Skeletal muscle tissue (tissue), 4 donors: ENCODE measurements around the gene VPS54. TPM values are rescaled to one million over a fixed set of nuclear protein-coding genes. Genes with fewer than 3 reads are reported as not detected.
A peak's percentile ranks its signal among the peaks of the same experiment; 100 is the strongest.

Source experiments
- H3K27ac ChIP-seq: one replicate; pipeline ENCODE4 v1.7.0; 2013; ENCODE audit warnings: mild to moderate bottlenecking, low read depth, low read length, inconsistent platforms
- H3K27me3 ChIP-seq, 3 donors: one replicate each; pipeline ENCODE4 v1.7.0; 2013; ENCODE audit warnings: low read length in 3 of 3; ENCODE audit not compliant: control insufficient read depth in 3 of 3, insufficient read depth in 3 of 3
- H3K36me3 ChIP-seq, 3 donors: one replicate each; pipeline ENCODE4 v1.7.0; 2013; ENCODE audit warnings: low read length in 3 of 3; ENCODE audit not compliant: control insufficient read depth in 3 of 3, insufficient read depth in 3 of 3
- H3K4me1 ChIP-seq, 3 donors: one replicate each; pipeline ENCODE4 v1.7.0; 2013; ENCODE audit warnings: low read length in 3 of 3, mild to moderate bottlenecking in 3 of 3; ENCODE audit not compliant: control insufficient read depth in 3 of 3, insufficient read depth in 3 of 3
- H3K4me3 ChIP-seq, 3 donors: one replicate each; pipeline ENCODE4 v1.7.0; 2013; ENCODE audit warnings: low read length in 3 of 3
- H3K9ac ChIP-seq, 3 donors: one replicate each; pipeline ENCODE4 v1.7.0; 2013; ENCODE audit warnings: low read length in 3 of 3, mild to moderate bottlenecking in 3 of 3, moderate library complexity in 2 of 3, low read depth in 1 of 3
- H3K9me3 ChIP-seq, 3 donors: one replicate each; pipeline ENCODE4 v1.7.0; 2013; ENCODE audit warnings: low read length in 3 of 3; ENCODE audit not compliant: control insufficient read depth in 3 of 3
- total RNA-seq: library from RNA; depleted of rRNA; stranded (reverse); fragments of >200 nt; gene quantifications from one replicate; pipeline ENCODE4 v1.2.3, GENCODE V29; 2014
- donor health status: Osteomylitis.

VPS54 gene
- 25.1 TPM for total RNA-seq

GRCh38 chr2:64019083-64019974 lies at the start of gene VPS54:
TSS of gene VPS54 (minus strand) at chr2:64019428. CDS start at chr2:63983999, 35,429 bp downstream.
- no peaks in the 10 kb centered on the region for H3K9me3 ChIP-seq
- H3K36me3 ChIP-seq, result no peaks in the 10 kb centered on the region
- H3K9ac ChIP-seq, result peak within 1 kb of the TSS; percentile 84 to 93 (median 90)
- H3K4me1 ChIP-seq, result peaks cover 8 to 23% (median 11%) of the 10 kb centered on the region in 3 donors
- H3K4me3 ChIP-seq, result peak within 1 kb of the TSS; percentile 74 to 83 (median 81)
- peak within 1 kb of the TSS; percentile 93 for H3K27ac ChIP-seq
- no peaks in the 10 kb centered on the region for H3K27me3 ChIP-seq

DNA sequence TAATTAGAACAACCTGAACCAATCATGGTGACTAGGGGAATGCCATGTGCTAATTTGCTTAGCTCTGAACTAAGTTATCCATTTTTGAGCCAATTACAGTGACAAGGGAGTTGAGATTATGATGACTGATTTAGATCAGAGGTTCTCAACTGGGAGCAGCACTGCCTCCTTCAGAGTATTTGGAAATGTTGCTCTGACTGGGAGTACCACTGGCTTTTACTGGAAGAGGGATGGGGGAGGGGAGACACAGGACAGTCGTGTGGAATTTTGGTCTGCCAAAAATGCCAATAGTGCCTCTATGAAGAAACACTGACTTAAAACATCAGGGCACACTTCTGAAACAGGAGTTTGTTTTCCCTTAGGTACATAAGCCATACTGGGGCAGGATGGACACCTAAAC lies 48.1 kb upstream of the VPS54 start:
- H3K4me3 ChIP-seq, result no peak overlapping the region
- H3K9ac ChIP-seq, result no peak overlapping the region
- peaks cover 0 to 5% (median 2%) of the 10 kb centered on the region in 3 donors for H3K4me1 ChIP-seq
- H3K9me3 ChIP-seq, result no peaks in the 10 kb centered on the region
- H3K36me3 ChIP-seq, result no peaks in the 10 kb centered on the region
- no peaks in the 10 kb centered on the region for H3K27me3 ChIP-seq
- no peak overlapping the region for H3K27ac ChIP-seq

DNA sequence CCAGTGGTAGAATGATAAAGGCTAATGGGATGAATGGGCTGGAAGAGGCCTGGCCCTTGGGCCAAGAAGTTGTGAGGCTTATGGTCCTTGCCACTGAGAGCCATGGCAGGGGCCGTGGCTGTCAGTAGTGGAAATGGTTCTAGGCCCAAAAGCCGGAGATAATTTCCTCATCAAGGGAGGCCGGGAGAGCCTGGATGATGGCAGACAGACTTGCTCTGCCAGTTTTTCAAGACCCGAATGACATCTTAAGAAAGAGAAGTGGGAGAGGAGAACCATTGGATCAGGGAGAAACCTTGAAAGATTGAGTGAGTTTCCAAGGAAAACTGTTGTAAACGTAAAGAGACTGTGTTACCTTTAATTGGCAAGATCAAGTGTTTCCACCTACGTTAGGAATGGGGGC lies 46.3 kb upstream of the VPS54 start:
- Histone ChIP-seq H3K27ac (no peak overlapping the region), H3K27me3 (no peaks in the 10 kb centered on the region)

GRCh38 chr2:64063924-64064331 lies 44.7 kb upstream of the VPS54 start:
- Histone ChIP-seq H3K9ac (no peak overlapping the region), H3K36me3 (no peaks in the 10 kb centered on the region), H3K27me3 (no peaks in the 10 kb centered on the region)

More for the DNA sequence above, 46.3 kb upstream of the VPS54 start:
- H3K9ac ChIP-seq, result no peak overlapping the region
- no peaks in the 10 kb centered on the region for H3K9me3 ChIP-seq
- peaks cover 0 to 5% (median 2%) of the 10 kb centered on the region in 3 donors for H3K4me1 ChIP-seq
- H3K4me3 ChIP-seq, result no peak overlapping the region
- H3K36me3 ChIP-seq, result no peaks in the 10 kb centered on the region

GRCh38 chr2:64063454-64063853 lies 44.2 kb upstream of the VPS54 start:
- H3K4me1 ChIP-seq, result peaks cover 0 to 5% (median 2%) of the 10 kb centered on the region in 3 donors
- H3K27me3 ChIP-seq, result no peaks in the 10 kb centered on the region
- peak overlapping the region; percentile 62 for H3K27ac ChIP-seq
- H3K36me3 ChIP-seq, result no peaks in the 10 kb centered on the region
- H3K9me3 ChIP-seq, result no peaks in the 10 kb centered on the region
- H3K4me3 ChIP-seq, result no peak overlapping the region
- no peak overlapping the region for H3K9ac ChIP-seq

More at GRCh38 chr2:64063924-64064331, 44.7 kb upstream of the VPS54 start:
- H3K4me3 ChIP-seq, result no peak overlapping the region
- H3K9me3 ChIP-seq, result no peaks in the 10 kb centered on the region
- peaks cover 0 to 5% (median 2%) of the 10 kb centered on the region in 3 donors for H3K4me1 ChIP-seq
- H3K27ac ChIP-seq, result peak overlapping the region; percentile 62

GRCh38 chr2:64062840-64063239 lies 43.6 kb upstream of the VPS54 start:
- H3K9me3 ChIP-seq, result no peaks in the 10 kb centered on the region
- H3K9ac ChIP-seq, result no peak overlapping the region
- no peaks in the 10 kb centered on the region for H3K27me3 ChIP-seq
- H3K4me3 ChIP-seq, result no peak overlapping the region
- no peaks in the 10 kb centered on the region for H3K36me3 ChIP-seq
- peaks cover 0 to 5% (median 2%) of the 10 kb centered on the region in 3 donors for H3K4me1 ChIP-seq
- H3K27ac ChIP-seq, result no peak overlapping the region

- Histone ChIP-seq H3K4me1 (peaks cover 0 to 5% (median 0%) of the 10 kb centered on the region in 3 donors), H3K9me3 (no peaks in the 10 kb centered on the region), H3K9ac (no peak overlapping the region), H3K4me3 (no peak overlapping the region), H3K27ac (no peak overlapping the region), H3K27me3 (no peaks in the 10 kb centered on the region), H3K36me3 (no peaks in the 10 kb centered on the region)
Observed at GRCh38 chr2:64059270-64059669, 40.0 kb upstream of the VPS54 start.

DNA sequence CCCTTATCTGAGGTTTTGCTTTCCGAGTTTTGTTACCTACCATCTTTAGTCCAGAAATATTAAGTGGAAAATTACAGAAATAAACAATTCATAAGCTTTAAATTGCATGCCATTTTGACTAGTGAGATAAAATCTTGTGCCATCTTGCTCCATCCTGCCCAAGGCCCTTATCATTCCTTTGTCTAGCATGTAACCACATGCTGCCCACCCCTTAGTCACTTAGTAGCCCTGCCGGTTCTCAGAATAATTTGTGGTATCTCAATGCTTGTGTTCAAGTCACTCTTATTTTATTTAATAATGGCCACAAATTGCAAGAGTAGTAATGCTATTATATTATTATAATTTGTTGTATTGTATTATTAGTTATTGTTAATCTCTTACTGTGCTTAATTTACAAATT lies 36.8 kb upstream of the VPS54 start:
- Histone ChIP-seq H3K27ac (no peak overlapping the region), H3K4me3 (no peak overlapping the region), H3K9me3 (no peaks in the 10 kb centered on the region), H3K27me3 (no peaks in the 10 kb centered on the region), H3K9ac (no peak overlapping the region), H3K4me1 (no peaks in the 10 kb centered on the region), H3K36me3 (no peaks in the 10 kb centered on the region)

DNA sequence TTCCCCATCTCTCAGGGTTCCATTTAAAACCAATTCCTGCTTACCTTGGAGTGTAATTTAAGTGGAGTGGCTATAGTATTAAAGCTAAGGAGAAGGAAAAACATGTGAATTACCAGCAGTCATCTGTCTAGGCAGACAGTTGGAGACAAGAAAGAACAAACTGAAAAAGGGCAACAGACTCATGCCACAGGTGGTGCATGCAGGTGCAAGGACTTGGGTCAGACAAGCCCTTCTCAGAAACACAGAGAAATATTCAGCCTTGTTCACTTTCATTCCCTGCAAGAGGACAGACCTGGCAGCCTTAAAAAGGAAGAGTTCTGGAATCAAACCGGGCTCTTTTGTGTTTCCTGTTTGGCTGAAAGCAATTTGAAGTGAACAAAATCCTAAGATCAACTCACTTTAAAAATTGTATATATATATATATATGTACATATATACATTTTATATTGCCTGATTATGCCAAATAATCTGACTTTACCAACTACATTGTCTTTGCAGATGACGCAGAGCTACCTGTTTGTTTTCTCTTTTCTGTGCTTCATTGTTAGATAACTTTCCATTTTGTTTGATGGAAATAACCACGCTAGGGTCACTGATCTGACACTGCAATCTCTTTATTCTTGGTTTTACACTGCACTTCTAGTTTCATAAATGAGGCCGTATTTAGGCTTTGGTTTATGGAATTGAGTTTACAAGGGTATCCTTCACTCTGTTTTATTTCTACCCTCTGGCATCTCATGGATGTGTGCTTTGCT lies 35.1 kb upstream of the VPS54 start:
- H3K36me3 ChIP-seq, result no peaks in the 10 kb centered on the region
- H3K4me3 ChIP-seq, result no peak overlapping the region
- H3K4me1 ChIP-seq, result no peaks in the 10 kb centered on the region
- H3K9ac ChIP-seq, result no peak overlapping the region
- H3K27ac ChIP-seq, result no peak overlapping the region
- no peaks in the 10 kb centered on the region for H3K27me3 ChIP-seq
- no peaks in the 10 kb centered on the region for H3K9me3 ChIP-seq
